Measurements from ENCODE around the gene CHD9.

DNA sequence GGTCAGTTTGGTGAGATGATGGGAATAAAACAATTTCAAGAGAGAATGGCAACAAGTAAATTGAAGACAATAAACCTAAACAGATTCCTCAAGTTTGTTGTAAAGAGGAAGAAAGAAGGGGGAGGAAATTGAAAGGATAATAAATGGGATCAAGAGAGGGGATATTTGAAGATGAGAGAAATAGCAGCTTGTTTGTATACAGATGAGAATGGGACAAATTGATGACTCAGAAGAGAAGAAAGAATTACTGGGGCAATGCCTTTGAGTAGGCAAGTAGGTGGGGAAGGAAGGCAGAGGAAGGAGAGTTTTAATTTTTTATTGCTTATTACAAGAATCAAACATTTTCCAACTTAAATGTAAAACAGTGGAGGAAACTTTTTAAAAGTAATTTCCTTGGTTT lies 98.3 kb downstream of the CHD9 start:
- no peak for TF ChIP-seq ISL1 (CRISPR knock-in tag; IDR thresholded peaks at IDR 0.05)
- TF ChIP-seq PPARA (CRISPR knock-in tag; IDR thresholded peaks at IDR 0.05; ENCODE audit: borderline replicate concordance): no peak

All from SK-N-SH treated with all-trans-retinoic acid at 6 μM for 48 hours (cell line).